GM19099 (cell line): Measurements from ENCODE around the gene C2CD4C.

Source experiments
- POLR2A ChIP-seq: IDR thresholded peaks from 3 replicates; pipeline ENCODE4 v1.6.1; 2011; ENCODE audit warnings: low read depth; ENCODE audit not compliant: insufficient read length; ENCODE audit errors: extremely low read depth

Gene C2CD4C

DNA sequence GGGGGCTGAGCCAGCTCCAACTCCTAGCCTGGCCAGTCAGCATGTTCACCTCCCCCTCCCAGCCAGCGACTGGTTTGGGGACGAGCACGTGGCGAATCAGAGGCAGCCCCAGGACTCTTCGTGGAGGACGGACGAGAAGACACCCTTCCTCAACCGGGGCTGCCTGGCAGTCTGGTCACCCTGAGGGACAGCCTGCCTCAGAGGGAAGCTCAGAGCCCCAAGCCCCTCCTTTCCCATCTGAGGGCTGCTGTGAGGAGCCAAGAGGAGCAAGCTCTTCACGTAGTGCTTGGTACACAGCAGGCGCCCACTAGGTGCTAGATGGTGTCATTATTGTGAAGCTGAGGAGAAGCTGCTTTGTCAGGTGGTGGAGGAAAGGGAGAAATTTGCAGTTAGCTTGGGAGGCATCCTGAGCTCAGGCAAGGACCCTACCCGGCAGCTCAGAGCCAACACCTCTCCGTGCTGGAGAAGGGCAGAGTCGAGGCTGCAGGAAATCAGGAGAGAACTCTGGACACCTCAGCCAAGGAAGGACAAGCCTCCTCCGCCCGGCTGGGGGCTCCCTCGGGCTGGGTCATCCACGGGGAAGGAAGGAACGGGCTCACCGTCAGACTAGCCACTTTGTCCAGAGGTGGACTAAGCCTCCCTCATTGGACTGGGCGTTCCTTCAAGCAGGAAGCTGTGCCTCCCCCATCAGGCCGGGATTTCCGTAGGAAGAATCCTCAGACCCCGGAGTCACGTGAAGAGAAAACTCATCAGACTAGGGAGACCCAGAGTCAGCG is 14.9 kb upstream of the C2CD4C start:
- no peak for TF ChIP-seq POLR2A

DNA sequence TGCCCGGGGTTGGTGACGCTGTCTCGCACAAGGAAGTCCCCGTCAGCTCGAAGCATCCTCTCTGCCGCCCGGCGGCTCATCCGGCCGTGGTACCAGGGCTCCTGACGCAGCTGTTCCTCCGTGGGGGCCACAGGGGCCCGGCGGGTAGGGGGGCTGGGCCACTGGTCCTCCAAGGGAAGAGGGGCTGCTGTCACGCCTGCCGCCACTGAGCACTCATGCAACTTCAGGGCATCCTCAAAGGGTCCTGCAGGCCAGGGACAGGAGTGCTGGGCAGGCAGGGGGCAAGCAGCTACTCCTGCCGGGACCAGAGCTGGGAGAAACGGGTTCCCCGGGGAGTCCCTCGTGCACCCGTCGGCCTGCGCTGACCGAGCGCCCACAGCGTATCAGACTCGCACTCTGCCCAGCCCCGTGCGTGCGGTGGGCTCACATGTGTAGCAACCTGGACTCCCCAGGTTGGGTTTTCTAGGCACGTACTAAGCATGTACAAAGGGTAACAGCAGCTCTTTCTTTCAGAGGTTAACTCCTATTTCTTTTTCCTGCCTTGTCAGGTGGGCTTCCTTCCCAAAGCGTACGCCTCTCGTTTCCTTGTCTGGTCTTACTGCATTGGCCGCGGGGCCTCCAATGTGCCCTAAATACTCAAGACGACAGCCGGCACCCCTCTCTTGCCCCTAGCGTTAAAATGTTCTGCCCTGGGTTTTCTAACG is 13.4 kb upstream of the C2CD4C start:
- no peak for TF ChIP-seq POLR2A

DNA sequence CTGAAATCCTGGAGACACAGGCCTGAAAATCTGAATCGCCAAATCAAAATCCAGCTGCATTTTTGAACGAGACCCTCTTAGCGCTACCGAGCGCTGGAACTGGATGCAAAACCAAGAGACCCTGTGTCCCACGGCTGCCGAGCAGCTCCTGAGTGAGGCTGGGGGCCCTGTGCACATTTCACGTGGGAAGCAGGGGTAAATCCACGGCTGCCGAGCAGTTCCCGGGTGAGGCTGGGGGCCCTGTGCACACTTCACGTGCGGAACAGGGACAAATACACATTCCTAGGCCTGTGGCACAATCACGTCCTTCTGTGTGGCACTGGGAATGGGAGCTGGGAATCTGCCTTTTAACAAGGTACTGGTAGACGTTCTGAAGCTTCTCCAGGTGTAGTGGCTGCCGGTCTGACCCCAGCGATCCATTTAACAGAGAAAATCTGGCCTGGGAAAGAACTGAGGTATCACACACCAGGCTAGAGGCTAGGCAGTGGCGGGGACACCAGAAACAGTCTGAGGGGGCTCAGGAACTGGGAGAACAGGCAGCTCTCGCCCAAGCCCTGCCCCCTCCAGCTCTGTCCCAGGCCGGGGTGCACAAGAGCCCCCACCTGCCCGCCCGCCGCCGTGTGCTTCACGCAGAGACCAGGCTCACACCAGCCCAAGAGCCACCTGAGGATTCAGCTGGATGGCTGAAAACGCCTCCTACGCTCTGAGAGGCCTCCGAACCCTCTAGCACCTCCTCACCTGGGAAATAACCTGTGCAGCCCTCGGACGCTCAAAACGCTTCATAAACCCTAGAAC is 11.0 kb upstream of the C2CD4C start:
- TF ChIP-seq POLR2A = no peak

DNA sequence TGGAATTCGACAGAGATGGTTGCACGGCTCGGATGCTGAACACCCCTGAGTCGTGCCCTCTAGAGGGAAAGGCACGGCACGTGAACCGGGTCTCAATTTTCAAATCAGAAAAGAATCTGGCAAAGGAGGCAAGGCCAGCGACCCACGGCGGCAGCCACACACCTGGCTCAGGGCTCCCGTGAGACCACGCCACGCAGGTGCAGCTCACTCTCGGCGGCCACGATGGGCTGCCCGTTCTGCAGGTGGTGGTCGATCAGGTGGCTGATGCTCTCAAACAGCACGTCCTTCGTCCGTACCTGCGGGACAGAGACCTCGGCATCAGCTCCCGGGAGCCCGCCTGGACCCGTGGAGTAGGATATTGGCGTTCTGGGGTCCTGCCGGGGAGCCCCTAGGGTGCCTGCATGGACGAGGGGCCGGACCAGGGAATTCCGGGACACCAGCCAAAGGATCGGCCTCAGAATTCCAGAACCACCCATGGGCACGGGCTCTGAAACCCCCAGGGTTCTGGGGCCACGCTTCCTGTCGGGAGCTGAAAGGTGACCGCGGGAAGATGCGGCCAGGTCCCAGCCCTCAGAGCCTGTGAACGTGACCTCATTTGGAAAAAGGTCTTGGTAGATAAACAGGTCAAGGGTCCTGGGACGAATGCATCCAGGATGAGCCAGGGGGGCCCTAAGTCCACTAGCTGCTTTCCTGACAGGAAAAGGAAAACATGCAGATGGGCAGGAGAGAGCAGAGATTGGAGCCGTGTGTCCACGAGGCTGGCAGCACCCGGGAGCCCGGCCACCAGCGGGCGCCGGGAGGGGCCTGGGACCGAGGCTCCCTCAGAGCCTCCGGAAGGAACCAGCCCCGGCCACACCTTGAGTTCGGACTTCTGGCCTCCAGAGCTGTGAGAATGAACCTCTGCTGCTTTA is 10.1 kb upstream of the C2CD4C start:
- no peak for TF ChIP-seq POLR2A

DNA sequence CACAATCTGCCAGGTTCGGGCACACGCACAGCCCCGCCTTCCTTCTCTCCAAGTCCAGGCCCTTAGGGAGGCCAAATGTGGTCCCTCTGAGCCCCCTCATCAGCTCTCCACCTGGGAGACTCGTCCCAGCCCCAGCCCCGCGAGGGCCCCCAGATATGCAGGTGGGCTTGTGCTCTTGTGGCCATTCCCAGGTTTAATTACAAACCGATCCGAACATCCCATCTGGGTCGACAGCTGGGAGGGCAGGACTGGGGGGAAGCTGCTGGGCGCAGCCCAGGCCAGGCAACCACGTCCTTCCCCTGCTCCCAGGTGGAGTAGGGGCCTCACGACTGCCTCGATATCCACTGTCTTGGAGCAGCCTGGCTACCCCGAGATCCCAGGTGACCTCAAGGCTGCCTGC is 7.5 kb upstream of the C2CD4C start:
- TF ChIP-seq POLR2A = no peak

DNA sequence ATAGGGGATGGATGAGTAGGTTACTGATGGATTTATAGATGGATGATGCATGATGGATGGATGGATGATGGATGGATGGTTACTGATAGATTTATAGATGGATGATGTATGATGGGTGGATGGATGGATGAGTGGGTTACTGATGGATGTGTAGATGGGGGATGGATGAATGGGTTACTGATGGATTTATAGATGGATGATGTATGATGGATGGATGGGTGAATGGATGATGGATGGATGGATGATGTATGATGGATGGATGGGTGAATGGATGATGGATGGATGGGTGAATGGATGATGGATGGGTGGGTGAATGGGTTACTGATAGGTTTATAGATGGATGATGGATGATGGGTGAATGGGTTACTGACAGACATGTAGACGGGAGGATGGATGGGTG is 6.3 kb upstream of the C2CD4C start:
- no peak for TF ChIP-seq POLR2A

DNA sequence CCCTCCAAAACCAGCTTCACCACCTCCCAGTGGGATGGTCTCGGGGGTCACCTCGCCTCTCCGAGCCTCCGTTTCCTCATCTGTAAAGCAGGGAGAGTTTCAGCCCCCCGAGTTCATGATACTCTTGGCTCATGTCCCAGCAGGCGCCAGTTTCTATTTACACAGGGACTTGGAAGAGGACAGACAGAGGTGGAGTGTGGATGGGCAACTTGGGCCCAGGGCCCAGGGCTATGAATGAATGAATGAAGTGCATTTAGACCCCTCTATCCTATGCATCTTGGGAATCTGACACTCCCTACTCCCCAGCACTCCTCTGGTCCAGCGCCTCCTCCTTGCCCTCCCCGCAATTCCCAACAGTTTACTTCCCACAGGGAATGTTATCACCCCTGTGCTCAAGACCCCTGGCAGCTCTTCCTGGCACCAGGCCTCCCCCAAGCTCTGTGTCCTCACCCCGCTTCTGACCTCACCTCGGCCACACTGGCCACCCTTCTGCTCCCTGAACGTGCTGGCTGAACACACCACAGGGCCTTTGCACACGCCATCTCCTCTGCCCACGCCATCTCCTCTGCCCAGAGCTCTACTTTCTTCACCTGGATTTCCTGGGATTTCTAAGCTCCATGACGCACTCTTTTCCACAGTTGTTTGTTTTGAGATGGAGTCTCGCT is 4.9 kb upstream of the C2CD4C start:
- no peak for TF ChIP-seq POLR2A

DNA sequence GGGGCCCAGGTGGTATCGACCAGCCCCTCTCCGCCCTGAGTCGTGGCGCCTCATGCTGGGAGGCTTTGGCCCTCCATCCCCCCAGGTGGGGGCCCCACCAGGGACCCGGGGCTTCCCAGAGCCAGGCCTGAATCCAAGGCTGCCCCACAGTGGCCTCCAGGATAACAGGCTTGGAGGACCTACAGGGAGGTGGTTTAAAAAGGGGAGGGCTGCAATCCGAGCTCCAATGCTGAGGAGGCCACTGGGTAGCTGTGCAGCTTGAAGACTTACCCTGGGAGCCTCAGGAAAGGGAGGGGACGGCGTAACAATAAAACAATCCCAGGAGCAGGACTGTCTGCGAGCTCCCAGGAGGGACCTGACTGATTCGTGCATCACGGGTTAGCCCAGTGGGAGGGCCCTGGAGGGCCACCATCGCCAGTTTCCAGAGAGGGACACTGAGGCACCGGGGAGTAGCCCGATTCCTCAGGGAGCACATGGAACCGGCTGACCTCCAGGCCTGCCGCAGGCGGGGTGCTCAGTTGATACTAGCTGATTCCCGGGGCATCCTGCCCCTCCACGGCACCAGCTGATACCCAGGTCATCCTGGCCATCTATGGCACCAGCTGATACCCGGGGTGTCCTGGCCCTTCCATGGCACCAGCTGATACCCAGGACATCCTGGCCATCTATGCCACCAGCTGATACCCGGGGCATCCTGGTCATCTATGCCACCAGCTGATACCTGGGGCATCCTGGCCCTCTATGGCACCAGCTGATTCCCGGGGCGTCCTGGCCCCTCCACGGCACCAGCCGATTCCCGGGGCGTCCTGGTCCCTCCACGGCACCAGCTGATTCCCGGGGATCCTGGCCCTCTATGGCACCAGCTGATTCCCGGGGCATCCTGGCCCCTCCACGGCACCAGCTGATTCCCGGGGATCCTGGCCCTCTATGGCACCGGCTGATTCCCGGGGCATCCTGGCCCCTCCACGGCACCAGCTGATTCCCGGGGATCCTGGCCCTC is 3.7 kb upstream of the C2CD4C start:
- TF ChIP-seq POLR2A = no peak

DNA sequence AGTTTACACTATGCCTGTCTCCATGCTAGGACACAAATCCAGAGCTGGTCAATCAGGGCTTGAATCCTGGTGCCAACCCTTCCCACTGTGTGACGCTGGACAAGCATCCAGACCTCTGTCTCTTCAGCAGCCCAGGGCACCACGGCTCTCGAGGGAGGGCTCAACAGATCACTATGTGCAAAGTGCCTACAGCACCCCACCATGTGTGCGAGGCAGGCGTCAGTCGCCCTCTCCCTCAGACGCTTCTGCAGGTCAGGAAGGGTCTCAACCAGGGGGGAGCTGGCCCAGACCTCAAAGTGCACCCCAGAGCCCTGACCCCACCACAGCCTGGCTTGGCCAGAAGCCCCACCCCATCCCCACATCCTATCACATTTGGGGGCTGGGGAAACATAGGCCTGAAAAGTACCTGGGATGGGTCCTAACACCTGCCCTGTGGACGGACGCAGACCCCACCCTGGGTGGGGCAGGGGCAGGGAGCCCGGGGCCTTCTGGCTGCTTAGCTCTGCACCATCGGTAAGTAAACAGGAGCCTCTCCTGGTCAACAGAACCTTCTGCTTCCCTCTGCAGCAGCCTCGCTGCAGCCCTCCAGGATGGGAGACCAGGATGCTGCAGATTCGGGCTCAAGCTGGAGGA is 2.9 kb upstream of the C2CD4C start:
- TF ChIP-seq POLR2A = no peak

DNA sequence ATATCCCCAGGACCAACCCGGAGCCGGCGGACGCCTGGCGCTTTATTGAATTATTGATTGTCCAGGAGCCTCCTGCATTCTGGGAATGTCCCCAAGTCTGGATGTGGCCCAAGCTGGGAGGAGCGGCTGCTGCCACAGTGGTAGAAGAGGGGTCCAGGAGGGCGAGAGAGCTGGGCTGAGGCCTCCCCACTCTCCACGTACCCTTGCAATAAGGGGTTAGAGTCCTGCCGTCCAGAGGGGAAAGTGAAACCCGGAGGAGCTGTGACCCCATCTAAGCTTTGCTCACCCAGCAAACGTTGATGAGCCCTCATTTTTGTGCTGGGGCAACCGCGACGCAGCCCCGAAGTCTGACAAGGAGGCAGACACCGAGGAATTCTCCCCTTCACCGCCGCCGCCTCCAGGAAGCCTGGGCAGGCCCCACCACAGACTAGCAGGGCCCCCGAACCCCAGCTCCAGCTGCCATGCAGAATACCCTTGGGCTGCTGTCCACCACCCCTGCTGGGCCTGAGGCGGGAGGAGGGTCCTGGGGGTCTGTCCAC is 1.4 kb upstream of the C2CD4C start:
- no peak for TF ChIP-seq POLR2A

DNA sequence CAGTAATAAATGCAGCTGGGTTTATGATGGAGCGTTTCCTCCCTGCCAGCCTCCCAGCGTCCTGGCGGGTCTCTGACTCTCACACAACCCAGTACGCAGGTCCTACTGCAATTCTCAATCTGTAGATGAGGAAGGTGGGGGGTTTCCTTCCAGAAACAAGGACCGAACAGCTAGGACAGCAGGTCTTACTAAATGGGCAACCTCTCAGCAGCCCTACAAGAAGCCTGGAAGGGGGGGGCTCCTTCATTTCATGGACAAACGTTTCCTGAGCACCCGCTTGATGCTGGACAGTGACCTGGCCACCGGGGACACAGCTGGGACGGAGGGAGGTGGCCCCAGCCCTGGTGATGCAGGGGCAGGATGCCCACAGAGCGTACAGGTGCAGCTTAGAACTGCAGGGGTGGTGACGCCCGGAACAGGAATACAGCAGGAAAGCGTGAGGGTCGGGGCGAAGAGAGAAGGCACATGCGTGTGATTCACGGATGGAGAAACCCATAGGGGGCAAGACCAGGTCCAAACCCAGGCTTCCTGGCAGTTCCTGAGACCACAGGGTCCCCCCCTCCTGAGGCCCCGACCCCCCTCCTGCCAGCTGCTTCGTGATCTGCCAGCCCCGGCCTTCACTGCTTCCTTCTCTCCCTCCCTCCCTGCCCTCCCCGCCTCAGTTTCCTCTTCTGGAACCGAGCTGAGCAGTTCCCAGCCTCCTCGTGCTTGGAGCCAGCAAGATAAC is 732 bp upstream of the C2CD4C start:
- TF ChIP-seq POLR2A = no peak
